ENCODE data around the gene TBC1D22A.

The TBC1D22A gene

GRCh38 chr22:47149976-47150375 lies 387.5 kb downstream of the TBC1D22A start:
- peaks cover 96% of the 10 kb centered on the region for H4K20me1 ChIP-seq (ENCODE audit: insufficient read depth, low read length)
- TF ChIP-seq CTCF (IDR thresholded peaks at IDR 0.05; ENCODE audit: low read depth, low read length) (no peak), EZH2phosphoT487 (IDR thresholded peaks at IDR 0.05; ENCODE audit: low read depth) (no peak)
- no peaks in the 10 kb centered on the region for H3K4me1 ChIP-seq (ENCODE audit: low read length)
- no peaks in the 10 kb centered on the region for H3K27me3 ChIP-seq (ENCODE audit: low read depth, low read length)
- no peaks in the 10 kb centered on the region for H3K9me3 ChIP-seq (ENCODE audit: insufficient read depth, low read length)
- no peaks in the 10 kb centered on the region for H3K79me2 ChIP-seq (ENCODE audit: low read length)
- no peak overlapping the region for H3K4me2 ChIP-seq (ENCODE audit: low read length)
- H3K36me3 ChIP-seq (replicated peaks; ENCODE audit: low read depth, low read length), result peaks cover 3% of the 10 kb centered on the region
- H3K27ac ChIP-seq (ENCODE audit: low read length), result no peak overlapping the region
- no peak overlapping the region for H2AFZ ChIP-seq (ENCODE audit: low read depth, low read length)
- H3K4me3 ChIP-seq (ENCODE audit: low read length), result no peak overlapping the region
- H3K9ac ChIP-seq (ENCODE audit: low read length), result no peak overlapping the region

- H2AFZ ChIP-seq (ENCODE audit: low read depth, low read length), result no peak overlapping the region
- no peaks in the 10 kb centered on the region for H3K79me2 ChIP-seq (ENCODE audit: low read length)
- no peak for TF ChIP-seq CTCF (IDR thresholded peaks at IDR 0.05; ENCODE audit: low read depth, low read length)
- H3K4me1 ChIP-seq (ENCODE audit: low read length), result no peaks in the 10 kb centered on the region
- peaks cover 96% of the 10 kb centered on the region for H4K20me1 ChIP-seq (ENCODE audit: insufficient read depth, low read length)
- no peak overlapping the region for H3K4me2 ChIP-seq (ENCODE audit: low read length)
- no peak overlapping the region for H3K9ac ChIP-seq (ENCODE audit: low read length)
- no peaks in the 10 kb centered on the region for H3K9me3 ChIP-seq (ENCODE audit: insufficient read depth, low read length)
- no peaks in the 10 kb centered on the region for H3K27me3 ChIP-seq (ENCODE audit: low read depth, low read length)
- H3K36me3 ChIP-seq (replicated peaks; ENCODE audit: low read depth, low read length), result peaks cover 3% of the 10 kb centered on the region
- H3K27ac ChIP-seq (ENCODE audit: low read length), result no peak overlapping the region
- no peak overlapping the region for H3K4me3 ChIP-seq (ENCODE audit: low read length)
These were observed 388.0 kb downstream of the TBC1D22A start for GRCh38 chr22:47150426-47150825.

- H3K9ac ChIP-seq (ENCODE audit: low read length), result no peak overlapping the region
- H3K27ac ChIP-seq (ENCODE audit: low read length), result no peak overlapping the region
These were observed 388.6 kb downstream of the TBC1D22A start for GRCh38 chr22:47151064-47151463.

GRCh38 chr22:47151490-47151889 lies 389.0 kb downstream of the TBC1D22A start:
- H3K9ac ChIP-seq (ENCODE audit: low read length), result no peak overlapping the region
- no peak overlapping the region for H2AFZ ChIP-seq (ENCODE audit: low read depth, low read length)
- H3K27ac ChIP-seq (ENCODE audit: low read length), result no peak overlapping the region
- H4K20me1 ChIP-seq (ENCODE audit: insufficient read depth, low read length), result peaks cover 96% of the 10 kb centered on the region
- no peaks in the 10 kb centered on the region for H3K4me1 ChIP-seq (ENCODE audit: low read length)
- no peak overlapping the region for H3K4me3 ChIP-seq (ENCODE audit: low read length)
- H3K36me3 ChIP-seq (replicated peaks; ENCODE audit: low read depth, low read length), result peaks cover 3% of the 10 kb centered on the region
- no peaks in the 10 kb centered on the region for H3K27me3 ChIP-seq (ENCODE audit: low read depth, low read length)
- no peak overlapping the region for H3K4me2 ChIP-seq (ENCODE audit: low read length)
- H3K9me3 ChIP-seq (ENCODE audit: insufficient read depth, low read length), result no peaks in the 10 kb centered on the region
- no peaks in the 10 kb centered on the region for H3K79me2 ChIP-seq (ENCODE audit: low read length)
- no peak for TF ChIP-seq EZH2phosphoT487 (IDR thresholded peaks at IDR 0.05; ENCODE audit: low read depth)

More at GRCh38 chr22:47151064-47151463, 388.6 kb downstream of the TBC1D22A start:
- H3K4me3 ChIP-seq (ENCODE audit: low read length), result no peak overlapping the region
- no peak overlapping the region for H3K4me2 ChIP-seq (ENCODE audit: low read length)
- no peak for TF ChIP-seq EZH2phosphoT487 (IDR thresholded peaks at IDR 0.05; ENCODE audit: low read depth)
- no peak for TF ChIP-seq CTCF (IDR thresholded peaks at IDR 0.05; ENCODE audit: low read depth, low read length)
- no peaks in the 10 kb centered on the region for H3K4me1 ChIP-seq (ENCODE audit: low read length)
- no peak overlapping the region for H2AFZ ChIP-seq (ENCODE audit: low read depth, low read length)
- no peaks in the 10 kb centered on the region for H3K9me3 ChIP-seq (ENCODE audit: insufficient read depth, low read length)
- no peaks in the 10 kb centered on the region for H3K79me2 ChIP-seq (ENCODE audit: low read length)
- no peaks in the 10 kb centered on the region for H3K27me3 ChIP-seq (ENCODE audit: low read depth, low read length)
- H3K36me3 ChIP-seq (replicated peaks; ENCODE audit: low read depth, low read length), result peaks cover 3% of the 10 kb centered on the region
- peaks cover 96% of the 10 kb centered on the region for H4K20me1 ChIP-seq (ENCODE audit: insufficient read depth, low read length)

- Histone ChIP-seq H3K27ac (ENCODE audit: low read length) (no peak overlapping the region), H3K27me3 (ENCODE audit: low read depth, low read length) (no peaks in the 10 kb centered on the region), H3K4me1 (ENCODE audit: low read length) (no peaks in the 10 kb centered on the region), H3K4me2 (ENCODE audit: low read length) (no peak overlapping the region), H3K36me3 (replicated peaks; ENCODE audit: low read depth, low read length) (peaks cover 3% of the 10 kb centered on the region), H3K79me2 (ENCODE audit: low read length) (no peaks in the 10 kb centered on the region), H2AFZ (ENCODE audit: low read depth, low read length) (no peak overlapping the region), H3K4me3 (ENCODE audit: low read length) (no peak overlapping the region), H3K9me3 (ENCODE audit: insufficient read depth, low read length) (no peaks in the 10 kb centered on the region), H4K20me1 (ENCODE audit: insufficient read depth, low read length) (peaks cover 96% of the 10 kb centered on the region), H3K9ac (ENCODE audit: low read length) (no peak overlapping the region)
- TF ChIP-seq EZH2phosphoT487 (IDR thresholded peaks at IDR 0.05; ENCODE audit: low read depth) (no peak), CTCF (IDR thresholded peaks at IDR 0.05; ENCODE audit: low read depth, low read length) (no peak)
These were observed 389.8 kb downstream of the TBC1D22A start for GRCh38 chr22:47152236-47152635.

All from OCI-LY3 (cell line).